Thoracic aorta (tissue), 2 donors: ENCODE data around the gene CD19. TPM values are rescaled to one million over a fixed set of nuclear protein-coding genes. Genes with fewer than 3 reads are reported as not detected.

Experiments
- ATAC-seq: fragments of 150-250 bp; one replicate; pipeline ENCODE4 v1.8.0; 2017; ENCODE audit warnings: low read depth; ENCODE audit not compliant: insufficient number of reproducible peaks, low FRiP score
- DNase-seq: peaks from one replicate; pipeline ENCODE4 v3.0.0-alpha.2; 2020; ENCODE audit warnings: low spot score
- H3K27ac ChIP-seq, 2 donors: fragments of 200-600 bp; sonication (generic); 1 replicate in 1 of 2; 2 replicates in 1 of 2; pipeline ENCODE4 v1.5.1; 2016; ENCODE audit warnings: mild to moderate bottlenecking in 2 of 2, moderate library complexity in 2 of 2
- H3K27me3 ChIP-seq: fragments of 200-600 bp; sonication (generic); replicated peaks from 2 replicates; pipeline ENCODE4 v1.6.0; 2016; ENCODE audit warnings: mild to moderate bottlenecking; ENCODE audit not compliant: insufficient read depth
- H3K36me3 ChIP-seq: fragments of 200-600 bp; sonication (generic); one replicate; pipeline ENCODE4 v1.5.1; 2016
- H3K4me1 ChIP-seq, 2 donors: fragments of 200-600 bp; sonication (generic); 1 replicate in 1 of 2; 2 replicates in 1 of 2; pipeline versions ENCODE4 v1.5.1 to v1.6.0; 2016; ENCODE audit warnings: low read depth in 2 of 2, mild to moderate bottlenecking in 1 of 2; ENCODE audit not compliant: control insufficient read depth in 1 of 2
- H3K4me3 ChIP-seq: fragments of 200-600 bp; sonication (generic); 2 replicates; pipeline ENCODE4 v1.5.1; 2016; ENCODE audit warnings: mild to moderate bottlenecking
- H3K9me3 ChIP-seq: fragments of 200-600 bp; sonication (generic); 2 replicates; pipeline ENCODE4 v1.5.1; 2016
- total RNA-seq, 2 donors: library from RNA; depleted of rRNA; stranded (reverse); fragments of >200 nt; gene quantifications; one replicate each; pipeline versions ENCODE4 v1.1.0 to v1.2.3, GENCODE V29; 2016
- TF ChIP-seq, protein P1 (sequence below): fragments of 200-600 bp; sonication (generic); IDR thresholded peaks from one replicate; pipeline ENCODE4 v1.5.1; 2019; ENCODE audit warnings: antibody characterized with exemption

Gene CD19
- total RNA-seq, 2 donors from 2014 or later, result not detected

DNA sequence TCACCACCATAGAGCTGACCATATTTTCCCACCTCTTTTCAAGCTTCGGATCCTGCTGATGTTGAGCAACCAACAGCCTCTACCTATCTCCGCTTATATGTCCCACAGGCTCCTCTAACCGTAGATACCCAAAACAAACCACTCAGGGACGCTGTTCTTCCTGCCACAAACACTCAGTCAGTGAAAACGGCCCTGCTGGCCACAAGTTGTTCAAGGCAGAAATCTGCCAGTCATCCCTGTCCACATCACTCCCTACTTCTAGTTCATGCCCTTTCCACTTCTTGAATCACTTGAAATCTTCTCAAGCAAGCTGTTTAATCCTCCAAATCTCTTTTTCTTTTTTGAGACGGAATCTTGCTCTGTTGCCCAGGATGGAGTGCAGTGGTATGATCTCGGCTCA is 14.7 kb upstream of the CD19 start:
- TF ChIP-seq, protein P1, sequence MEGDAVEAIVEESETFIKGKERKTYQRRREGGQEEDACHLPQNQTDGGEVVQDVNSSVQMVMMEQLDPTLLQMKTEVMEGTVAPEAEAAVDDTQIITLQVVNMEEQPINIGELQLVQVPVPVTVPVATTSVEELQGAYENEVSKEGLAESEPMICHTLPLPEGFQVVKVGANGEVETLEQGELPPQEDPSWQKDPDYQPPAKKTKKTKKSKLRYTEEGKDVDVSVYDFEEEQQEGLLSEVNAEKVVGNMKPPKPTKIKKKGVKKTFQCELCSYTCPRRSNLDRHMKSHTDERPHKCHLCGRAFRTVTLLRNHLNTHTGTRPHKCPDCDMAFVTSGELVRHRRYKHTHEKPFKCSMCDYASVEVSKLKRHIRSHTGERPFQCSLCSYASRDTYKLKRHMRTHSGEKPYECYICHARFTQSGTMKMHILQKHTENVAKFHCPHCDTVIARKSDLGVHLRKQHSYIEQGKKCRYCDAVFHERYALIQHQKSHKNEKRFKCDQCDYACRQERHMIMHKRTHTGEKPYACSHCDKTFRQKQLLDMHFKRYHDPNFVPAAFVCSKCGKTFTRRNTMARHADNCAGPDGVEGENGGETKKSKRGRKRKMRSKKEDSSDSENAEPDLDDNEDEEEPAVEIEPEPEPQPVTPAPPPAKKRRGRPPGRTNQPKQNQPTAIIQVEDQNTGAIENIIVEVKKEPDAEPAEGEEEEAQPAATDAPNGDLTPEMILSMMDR, result no peak
- H3K36me3 ChIP-seq, result peaks cover 21% of the 10 kb centered on the region
- no peak for ATAC-seq
- H3K4me3 ChIP-seq, result no peak overlapping the region
- no peak overlapping the region for H3K27ac ChIP-seq
- H3K9me3 ChIP-seq, result no peaks in the 10 kb centered on the region
- no peak for DNase-seq
- no peaks in the 10 kb centered on the region for H3K4me1 ChIP-seq
- H3K27me3 ChIP-seq, result no peaks in the 10 kb centered on the region

DNA sequence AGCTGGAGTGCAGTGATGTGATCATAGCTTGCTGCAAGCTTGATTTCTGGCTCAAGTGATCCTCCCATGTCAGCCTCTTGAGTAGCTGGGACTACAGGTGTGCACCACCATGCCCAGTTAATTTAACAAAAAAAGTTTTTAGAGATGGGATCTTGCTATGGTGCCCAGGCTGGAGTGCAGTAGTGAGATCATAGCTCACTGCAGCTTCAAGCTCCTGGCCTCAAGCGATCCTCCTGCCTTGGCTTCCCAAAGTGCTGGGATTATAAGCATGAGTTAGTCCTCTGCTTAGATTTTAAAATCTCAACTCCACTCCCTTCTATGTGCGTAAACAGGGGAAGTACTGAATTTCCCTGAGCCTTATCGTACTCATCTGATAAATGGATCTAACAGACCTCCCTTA is 13.1 kb upstream of the CD19 start:
- Histone ChIP-seq H3K36me3 (peaks cover 21% of the 10 kb centered on the region), H3K4me3 (no peak overlapping the region), H3K27me3 (no peaks in the 10 kb centered on the region), H3K27ac (no peak overlapping the region), H3K4me1 (no peaks in the 10 kb centered on the region), H3K9me3 (no peaks in the 10 kb centered on the region)
- TF ChIP-seq, protein P1, result no peak
- no peak for ATAC-seq
- DNase-seq, result no peak

DNA sequence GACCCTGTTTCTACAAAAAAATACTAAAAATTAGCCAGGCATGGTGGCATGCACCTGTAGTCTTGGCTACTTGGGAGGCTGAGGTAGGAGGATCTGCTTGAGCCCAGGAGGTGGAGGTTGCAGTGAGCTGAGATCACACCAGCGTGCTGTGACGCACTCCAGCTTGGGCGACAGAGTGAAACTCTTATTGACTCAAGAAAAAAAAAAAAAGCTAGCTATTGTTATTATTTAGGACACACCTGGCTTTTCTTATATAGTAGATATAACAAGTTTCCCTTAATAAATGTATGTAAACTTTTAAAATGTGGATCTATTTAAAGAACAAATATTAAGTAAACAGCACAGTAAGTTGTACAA is 8.6 kb upstream of the CD19 start:
- TF ChIP-seq, protein P1, result no peak
- ATAC-seq, result no peak
- H3K4me1 ChIP-seq, result peaks cover 3 to 13% of the 10 kb centered on the region in 2 donors
- H3K27me3 ChIP-seq, result no peaks in the 10 kb centered on the region
- H3K9me3 ChIP-seq, result no peaks in the 10 kb centered on the region
- H3K36me3 ChIP-seq, result peaks cover 4% of the 10 kb centered on the region
- H3K4me3 ChIP-seq, result no peak overlapping the region
- no peak overlapping the region for H3K27ac ChIP-seq
- DNase-seq, result no peak

GRCh38 chr16:28923652-28924398 is 7.9 kb upstream of the CD19 start:
- no peaks in the 10 kb centered on the region for H3K9me3 ChIP-seq
- H3K4me1 ChIP-seq, result peaks cover 3 to 13% of the 10 kb centered on the region in 2 donors
- H3K36me3 ChIP-seq, result peaks cover under 1% of the 10 kb centered on the region
- H3K27me3 ChIP-seq, result no peaks in the 10 kb centered on the region
- TF ChIP-seq, protein P1, result no peak
- DNase-seq, result no peak
- ATAC-seq, result no peak
- peak overlapping the region in 1 of 2 donors; percentile 99 for H3K27ac ChIP-seq
- peak overlapping the region; percentile 81 for H3K4me3 ChIP-seq

- ATAC-seq (no peak), DNase-seq (no peak)
- Histone ChIP-seq H3K27ac (peak overlapping the region; percentile 91 to 99), H3K4me1 (peaks cover 3 to 13% of the 10 kb centered on the region in 2 donors), H3K4me3 (peak overlapping the region; percentile 81), H3K9me3 (no peaks in the 10 kb centered on the region), H3K36me3 (no peaks in the 10 kb centered on the region), H3K27me3 (no peaks in the 10 kb centered on the region)
- TF ChIP-seq, protein P1, result no peak
Observed at GRCh38 chr16:28924399-28924761, 7.4 kb upstream of the CD19 start.
